ENCODE data around the gene FOS. TPM values are rescaled to one million over a fixed set of nuclear protein-coding genes. Genes with fewer than 3 reads are reported as not detected.
A peak's percentile ranks its signal among the peaks of the same experiment; 100 is the strongest.

The FOS gene
- total and polyA plus RNA-seq, 2 of the 8 experiments (the other 6 are each of a cell fraction or from before 2014, with no cell fraction given), result 50.2 to 51.8 TPM

DNA sequence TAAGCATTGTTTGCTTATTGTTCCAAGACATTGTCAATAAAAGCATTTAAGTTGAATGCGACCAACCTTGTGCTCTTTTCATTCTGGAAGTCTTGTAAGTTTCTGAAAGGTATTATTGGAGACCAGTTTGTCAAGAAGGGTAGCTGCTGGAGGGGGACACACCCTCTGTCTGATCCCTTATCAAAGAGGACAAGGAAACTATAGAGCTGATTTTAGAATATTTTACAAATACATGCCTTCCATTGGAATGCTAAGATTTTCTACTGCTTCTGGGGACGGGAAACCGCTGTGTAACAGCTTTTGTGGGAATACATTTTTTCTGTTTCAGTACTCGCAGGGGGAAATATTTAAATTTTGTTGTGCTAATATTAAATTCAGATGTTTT lies 3.5 kb downstream of the FOS start:
- no peak overlapping the region for H2BK20ac ChIP-seq (ENCODE audit: low read length)
- no peak overlapping the region for H4K91ac ChIP-seq (replicated peaks; ENCODE audit: insufficient read length, low read length)
- H2BK5ac ChIP-seq (ENCODE audit: low read depth, low read length), result no peak overlapping the region
- H2BK15ac ChIP-seq (ENCODE audit: low read length), result no peak overlapping the region
- H3K23ac ChIP-seq (ENCODE audit: insufficient read length), result no peak overlapping the region
- H4K8ac ChIP-seq (ENCODE audit: extremely low read depth, insufficient read depth, low read length), result no peak overlapping the region
- no peak overlapping the region for H3K18ac ChIP-seq (ENCODE audit: extremely low read depth, low read length)
- H3K9ac ChIP-seq (replicated peaks in 1 of 4; ENCODE audit: extremely low read depth in 1 of 4, low read depth in 3 of 4, low read length in 3 of 4), result no peak overlapping the region
- peaks cover 23% of the 10 kb centered on the region; the same call in 1 of the 2 replicates for H3K23me2 ChIP-seq (ENCODE audit: low read depth, low read length)
- no peak overlapping the region for H3K14ac ChIP-seq (ENCODE audit: insufficient read length)
- no peak overlapping the region for H4K5ac ChIP-seq (ENCODE audit: insufficient read length, low read depth, low read length)
- no peak overlapping the region for H3K27ac ChIP-seq (ENCODE audit: low read depth, low read length)
- FAIRE-seq (no peak), DNase-seq (ENCODE audit: low read depth in 1 of 2, low spot score in 2 of 2) (no peak)
- ChIA-PET POLR2A (ENCODE audit: partially characterized antibody) (interaction anchor here (0.9 to 14.8 kb wide), 15 partner anchors 9 to 150 kb away, joined by 3 to 351 read pairs (median 4); no protein-coding TSS in a partner anchor), CTCF (ENCODE audit: partially characterized antibody) (interaction anchor here (0.6 to 8.9 kb wide), 11 partner anchors 9 to 153 kb away, joined by 3 to 83 read pairs (median 4); no protein-coding TSS in a partner anchor)
- H4K20me1 ChIP-seq (replicated peaks in 1 of 2; ENCODE audit: control insufficient read depth in 1 of 2, insufficient read depth in 2 of 2, low read length in 2 of 2), result peaks cover 4 to 7% of the 10 kb centered on the region in 2 experiments
- no peak overlapping the region for H3K4me3 ChIP-seq (ENCODE audit: extremely low read depth in 1 of 4, insufficient read depth in 2 of 4, low read depth in 3 of 4, low read length in 4 of 4)
- H3K56ac ChIP-seq (replicated peaks; ENCODE audit: insufficient read length, low read depth, low read length), result no peak overlapping the region
- H3K79me1 ChIP-seq (ENCODE audit: low read depth, low read length), result no peaks in the 10 kb centered on the region
- no peak overlapping the region; a peak in 1 of 4 replicates for H3K4me2 ChIP-seq (ENCODE audit: insufficient read depth in 1 of 2, low read depth in 2 of 2, low read length in 2 of 2)
- peaks cover 0 to 12% of the 10 kb centered on the region in 2 experiments; a peak in 2 of 4 replicates for H3K79me2 ChIP-seq (ENCODE audit: control insufficient read depth in 1 of 2, insufficient read depth in 2 of 2, low read length in 2 of 2)
- H3K27me3 ChIP-seq (replicated peaks in 1 of 4; ENCODE audit: control insufficient read depth in 3 of 4, extremely low read depth in 1 of 4, insufficient read depth in 3 of 4, low read length in 3 of 4), result peaks cover 0 to 11% (median 4%) of the 10 kb centered on the region in 4 experiments; a peak in 3 of 7 replicates
- TF ChIP-seq CBX8 (IDR thresholded peaks at IDR 0.05; ENCODE audit: borderline replicate concordance, low read depth, low read length) (no peak), JUN (IDR thresholded peaks at IDR 0.05; ENCODE audit: low read depth, low read length) (no peak), POLR2AphosphoS5 (IDR thresholded peaks at IDR 0.05; ENCODE audit: low read depth, low read length) (peak; percentile 63), TAF7 (optimal IDR thresholded peaks at IDR 0.05; ENCODE audit: borderline replicate concordance, low read depth, low read length) (peak; percentile 42), RXRA (IDR thresholded peaks at IDR 0.05; ENCODE audit: insufficient read depth, low read depth, low read length) (no peak)
- H3K4ac ChIP-seq (replicated peaks; ENCODE audit: insufficient read length, low read depth, low read length), result no peak overlapping the region
- peaks cover 4 to 11% (median 9%) of the 10 kb centered on the region in 4 experiments for H3K4me1 ChIP-seq (replicated peaks in 1 of 4; ENCODE audit: control insufficient read depth in 3 of 4, insufficient read depth in 4 of 4, low read length in 3 of 4)
- no peak overlapping the region for H2BK12ac ChIP-seq (ENCODE audit: low read depth, low read length)
- peaks cover 9 to 14% (median 10%) of the 10 kb centered on the region in 4 experiments; a peak in 7 of 8 replicates for H3K36me3 ChIP-seq (ENCODE audit: control insufficient read depth in 2 of 4, insufficient read depth in 4 of 4, low read length in 3 of 4)
- no peak overlapping the region for H2AFZ ChIP-seq (ENCODE audit: low read length)
- no peak overlapping the region for H2AK5ac ChIP-seq (ENCODE audit: low read depth, low read length)
- H3K9me3 ChIP-seq (ENCODE audit: insufficient read depth in 2 of 2, low read depth in 1 of 2, low read length in 1 of 2), result no peaks in the 10 kb centered on the region
- WGBS, 2 experiments (ENCODE audit: extremely low coverage in 1 of 2, insufficient coverage in 1 of 2, insufficient read length in 1 of 2, insufficient replicate concordance in 2 of 2, low coverage in 1 of 2, low lambda C conversion rate in 2 of 2, missing lambda C conversion rate in 1 of 2), result 87% methylated on average over 4 of the region's 4 CpGs; no CpG with 5 or more reads in 1 of the 2 experiments
- no peak overlapping the region for H2BK120ac ChIP-seq (replicated peaks; ENCODE audit: low read depth, low read length)
